GM19238 (cell line): ENCODE measurements around the gene KISS1.
"Not testable (repeated sequence)": the region's sequence is repeated elsewhere in the genome, so short reads cannot be mapped to it uniquely, and the experiment has no call there.

Experiments used
- DNase-seq: peaks from one replicate; pipeline ENCODE4 v3.0.0; 2011; ENCODE audit warnings: low spot score; ENCODE audit not compliant: insufficient read length

KISS1 gene

GRCh38 chr1:204196068-204196795 is at the start of gene KISS1:
Gene KISS1 (minus strand): TSS chr1:204196491. CDS start chr1:204192876, 3,615 bp downstream.
- DNase-seq: no peak

GRCh38 chr1:204242920-204243319 is 46.6 kb upstream of the KISS1 start:
- no peak for DNase-seq

GRCh38 chr1:204241914-204242313 is 45.6 kb upstream of the KISS1 start:
- DNase-seq: no peak

GRCh38 chr1:204241050-204241449 is 44.8 kb upstream of the KISS1 start:
- DNase-seq: no peak

GRCh38 chr1:204240233-204240632 is 43.9 kb upstream of the KISS1 start:
- no peak for DNase-seq

- not testable (repeated sequence) for DNase-seq
Measured at GRCh38 chr1:204239401-204239800, 43.1 kb upstream of the KISS1 start.

- not testable (repeated sequence) for DNase-seq
Measured at GRCh38 chr1:204238520-204238919, 42.2 kb upstream of the KISS1 start.

- DNase-seq: not testable (repeated sequence)
Measured at GRCh38 chr1:204237515-204237914, 41.2 kb upstream of the KISS1 start.

GRCh38 chr1:204232526-204232925 is 36.2 kb upstream of the KISS1 start:
- DNase-seq: no peak

GRCh38 chr1:204230211-204230610 is 33.9 kb upstream of the KISS1 start:
- DNase-seq: no peak

GRCh38 chr1:204228896-204229295 is 32.6 kb upstream of the KISS1 start:
- no peak for DNase-seq

- no peak for DNase-seq
Measured at GRCh38 chr1:204227996-204228785, 31.9 kb upstream of the KISS1 start.

- DNase-seq: no peak
Measured at GRCh38 chr1:204227351-204227750, 31.1 kb upstream of the KISS1 start.

- no peak for DNase-seq
Measured at GRCh38 chr1:204225841-204226735, 29.8 kb upstream of the KISS1 start.

- no peak for DNase-seq
Measured at GRCh38 chr1:204224655-204225054, 28.4 kb upstream of the KISS1 start.

GRCh38 chr1:204223129-204223860 is 27.0 kb upstream of the KISS1 start:
- DNase-seq: no peak

GRCh38 chr1:204222764-204223055 is 26.4 kb upstream of the KISS1 start:
- DNase-seq: no peak

GRCh38 chr1:204222006-204222763 is 25.9 kb upstream of the KISS1 start:
- DNase-seq: no peak

- no peak for DNase-seq
Measured at GRCh38 chr1:204221271-204221670, 25.0 kb upstream of the KISS1 start.

- no peak for DNase-seq
Measured at GRCh38 chr1:204219971-204220616, 23.8 kb upstream of the KISS1 start.
